HepG2 (cell line): ENCODE results near the gene CD274. TPM values are rescaled to one million over a fixed set of nuclear protein-coding genes. Genes with fewer than 3 reads are reported as not detected.

Experiments
- ATAC-seq: fragments of 200-7000 bp; cut with Tn5 transposase; 3 replicates; pipeline ENCODE4 v1.9.1; 2020; ENCODE audit warnings: mild to moderate bottlenecking, moderate library complexity
- BruUV-seq: library from RNA; stranded (reverse); fragments of 400-500 nt; replicated peaks from 2 replicates; lab custom pipeline; 2021; lab: Mats Ljungman, UMichigan
- CTCF ChIA-PET: fragments of 300-600 bp; formaldehyde crosslinking; extraction: SDS; loops from one replicate; lab custom pipeline; 2021; ENCODE audit warnings: low total read pairs, inconsistent platforms, low intra/inter-chr PET ratio; lab: Yijun Ruan, JAX
- POLR2A ChIA-PET: fragments of 350-600 bp; sonication (Branson Sonifier 250); formaldehyde crosslinking; loops from one replicate; lab custom pipeline; 2020; ENCODE audit warnings: antibody characterized with exemption, inconsistent platforms; lab: Yijun Ruan, JAX
- DNase-seq: peaks from one replicate; pipeline ENCODE4 v3.0.0-alpha.2; 2015; ENCODE audit warnings: low spot score
- FAIRE-seq: peaks from 3 replicates; lab custom pipeline; 2011; peaks lifted over from hg19 to GRCh38; lab: Jason Lieb, UNC
- H2AFZ ChIP-seq: one replicate; pipeline ENCODE4 v1.6.1; 2011; ENCODE audit warnings: low read length, inconsistent platforms
- H3K27ac ChIP-seq: fragments of 300-600 bp; 3 replicates; pipeline ENCODE4 v1.8.0; 2011; ENCODE audit warnings: mixed run types, mild to moderate bottlenecking, mixed read lengths, low read length, inconsistent platforms; ENCODE audit not compliant: insufficient read depth; ENCODE audit errors: extremely low read length
- H3K27me3 ChIP-seq, 2 experiments: fragments of 200-600 bp in 1 of 2; 2 replicates in 1 of 2; 3 replicates in 1 of 2; pipeline versions ENCODE4 v1.6.0 to v1.8.0; 2011; ENCODE audit warnings: low read length in 2 of 2, mild to moderate bottlenecking in 2 of 2, moderate library complexity in 2 of 2, inconsistent platforms in 1 of 2; ENCODE audit not compliant: insufficient read depth in 2 of 2, control insufficient read depth in 1 of 2
- H3K36me3 ChIP-seq, 2 experiments: fragments of 200-600 bp in 1 of 2; replicated peaks in 1 of 2; 2 replicates in 1 of 2; 3 replicates in 1 of 2; pipeline versions ENCODE4 v1.5.1 to v1.8.0; 2011; ENCODE audit warnings: low read length in 2 of 2, inconsistent platforms in 1 of 2; ENCODE audit not compliant: insufficient read depth in 2 of 2, control insufficient read depth in 1 of 2
- H3K4me1 ChIP-seq: 2 replicates; pipeline ENCODE4 v1.5.1; 2012; ENCODE audit warnings: low read length, inconsistent platforms; ENCODE audit not compliant: insufficient read depth
- H3K4me2 ChIP-seq: 2 replicates; pipeline ENCODE4 v1.6.0; 2011; ENCODE audit warnings: low read depth, low read length, inconsistent platforms
- H3K4me3 ChIP-seq, 3 experiments: fragments of 200-600 bp in 1 of 3; sonication (generic), shearing (Covaris generic) in 1 of 3; replicated peaks in 1 of 3; 2 replicates each; pipeline ENCODE4 v1.5.1; 2011 to 2016; ENCODE audit warnings: low read length in 3 of 3, inconsistent platforms in 2 of 3, low read depth in 2 of 3, mild to moderate bottlenecking in 2 of 3, control low read depth in 1 of 3, mixed read lengths in 1 of 3; ENCODE audit not compliant: insufficient read depth in 1 of 3
- H3K79me2 ChIP-seq: one replicate; pipeline ENCODE4 v1.6.1; 2011; ENCODE audit warnings: low read length, inconsistent platforms; ENCODE audit not compliant: insufficient read depth
- H3K9ac ChIP-seq: 2 replicates; pipeline ENCODE4 v1.6.0; 2011; ENCODE audit warnings: mild to moderate bottlenecking, low read depth, low read length, inconsistent platforms; ENCODE audit not compliant: insufficient read depth
- H3K9me3 ChIP-seq: 2 replicates; pipeline ENCODE4 v1.5.1; 2012; ENCODE audit warnings: mild to moderate bottlenecking, low read length
- H4K20me1 ChIP-seq: 2 replicates; pipeline ENCODE4 v1.6.0; 2011; ENCODE audit warnings: inconsistent platforms, mild to moderate bottlenecking, low read length, moderate library complexity; ENCODE audit not compliant: insufficient read depth
- CBFB ChIP-seq: sonication (generic); formaldehyde crosslinking; IDR thresholded peaks from 2 replicates; pipeline ENCODE4 v1.4.0; 2020; ENCODE audit warnings: missing genetic modification reagents
- CTCF ChIP-seq: sonication (generic); formaldehyde crosslinking; IDR thresholded peaks from 2 replicates; pipeline ENCODE4 v1.5.0; 2020; ENCODE audit warnings: mild to moderate bottlenecking, missing genetic modification reagents, moderate library complexity
- RCOR2 ChIP-seq: IDR thresholded peaks from 2 replicates; pipeline ENCODE4 v1.6.1; 2016; ENCODE audit warnings: missing biosample characterization, missing genetic modification reagents
- SMC3 ChIP-seq: IDR thresholded peaks from 2 replicates; pipeline ENCODE4 v1.6.1; 2011; ENCODE audit warnings: low read length, improper control_type of control experiment
- STAG1 ChIP-seq: sonication (generic); formaldehyde crosslinking; IDR thresholded peaks from 2 replicates; pipeline ENCODE4 v1.4.0; 2020; ENCODE audit warnings: missing genetic modification reagents
- ZBTB4 ChIP-seq: sonication (generic); formaldehyde crosslinking; IDR thresholded peaks from 2 replicates; pipeline ENCODE4 v1.4.0; 2020; ENCODE audit warnings: missing genetic modification reagents, mild to moderate bottlenecking, borderline replicate concordance
- ZFY ChIP-seq: sonication (generic); formaldehyde crosslinking; IDR thresholded peaks from 2 replicates; pipeline ENCODE4 v1.4.0; 2020; ENCODE audit warnings: missing genetic modification reagents
- ZMYM2 ChIP-seq: sonication (generic); formaldehyde crosslinking; IDR thresholded peaks from 2 replicates; pipeline ENCODE4 v1.8.0; 2022; ENCODE audit warnings: mild to moderate bottlenecking, missing genetic modification reagents
- ZMYM3 ChIP-seq: sonication (generic); formaldehyde crosslinking; IDR thresholded peaks from 2 replicates; pipeline ENCODE4 v1.5.1; 2020; ENCODE audit warnings: mild to moderate bottlenecking, missing genetic modification reagents
- ZMYM4 ChIP-seq: sonication (generic); formaldehyde crosslinking; IDR thresholded peaks from 2 replicates; pipeline ENCODE4 v1.8.1; 2023; ENCODE audit warnings: mild to moderate bottlenecking, missing genetic modification reagents
- ZNF224 ChIP-seq: sonication (generic); formaldehyde crosslinking; IDR thresholded peaks from 2 replicates; pipeline ENCODE4 v1.5.0; 2020; ENCODE audit warnings: mild to moderate bottlenecking, missing genetic modification reagents
- ZNF441 ChIP-seq: sonication (generic); formaldehyde crosslinking; IDR thresholded peaks from 2 replicates; pipeline ENCODE4 v1.7.0; 2021; ENCODE audit warnings: missing genetic modification reagents, borderline replicate concordance
- ZNF597 ChIP-seq: sonication (generic); formaldehyde crosslinking; IDR thresholded peaks from 2 replicates; pipeline ENCODE4 v1.5.0; 2020; ENCODE audit warnings: missing genetic modification reagents
- WGBS: methylation state at CpG from one replicate; pipeline ENCODE4 v1.1.6; 2017; ENCODE audit warnings: low lambda C conversion rate; 5-methylcytosine and 5-hydroxymethylcytosine counted together
- in situ Hi-C: cut with HindIII; loops from 2 replicates; pipeline ENCODE4 v1.10.0; 2017; ENCODE audit warnings: low pct_unique_long_range_greater_than_20kb; ENCODE audit not compliant: extremely low pct_ligation_motif_present
- intact Hi-C: fragments of 100-400 bp; cut with micrococcal nuclease; formaldehyde crosslinking; loops from one replicate; pipeline ENCODE4 v1.10.0; 2022; ENCODE audit not compliant: unreplicated experiment
- polyA plus RNA-seq, 8 experiments: library from polyadenylated mRNA; depleted of rRNA in 3 of 8; stranded (reverse) in 7 of 8; unstranded in 1 of 8; fragments of >200 nt; fragmentation: Illumina TruSeq in 4 of 8; extraction: Trizol in 4 of 8; gene quantifications; 2 replicates each; pipeline versions ENCODE4 v1.2.1 to v1.2.3, GENCODE V29; 2011 to 2016; ENCODE audit warnings: low read depth in 4 of 8, missing spikeins in 1 of 8, mixed read lengths in 1 of 8; ENCODE audit not compliant: insufficient read depth in 1 of 8
- total RNA-seq, 5 experiments: library from RNA; depleted of rRNA; stranded (reverse); fragments of >200 nt; fragmentation: Illumina TruSeq; extraction: Trizol; gene quantifications; 2 replicates each; pipeline ENCODE4 v1.2.3, GENCODE V29; 2016; ENCODE audit warnings: low read depth in 1 of 5

Gene CD274
- total and polyA plus RNA-seq, 2 of the 13 experiments (the other 11 are each of a cell fraction or from before 2014, with no cell fraction given), result 0.17 to 0.49 TPM

GRCh38 chr9:5425006-5425628 lies 25.2 kb upstream of the CD274 start:
- FAIRE-seq (peak; percentile 4), ATAC-seq (peak; percentile 67), DNase-seq (peak; percentile 20)
- no TSS peak for BruUV-seq
- H2AFZ ChIP-seq, result no peak overlapping the region
- in situ Hi-C loops, result loop anchor here (25.0 kb wide), 2 partner anchors 438 to 663 kb away; partner anchors contain the start of gene JAK2
- intact Hi-C loops, result loop anchor here (1.0 to 2.0 kb wide), 2 partner anchors 239 to 674 kb away; no protein-coding TSS in a partner anchor
- ChIA-PET CTCF (interaction anchor here (1.0 to 2.0 kb wide), 2 partner anchors 239 to 240 kb away, joined by 3 to 16 read pairs; no protein-coding TSS in a partner anchor), POLR2A (no interaction called here)
- no peaks in the 10 kb centered on the region for H3K27me3 ChIP-seq
- no peaks in the 10 kb centered on the region for H3K9me3 ChIP-seq
- peaks cover 8% of the 10 kb centered on the region; the same call in 1 of the 2 replicates for H3K4me1 ChIP-seq
- no peaks in the 10 kb centered on the region for H3K79me2 ChIP-seq
- 65% methylated on average over 2 of the region's 2 CpGs for WGBS
- H3K9ac ChIP-seq, result no peak overlapping the region
- no peak overlapping the region for H3K27ac ChIP-seq
- H3K36me3 ChIP-seq, result 0 out of 5 replicates have a peak, but pooled peaks cover 0 to 3% of the 10 kb centered on the region in 2 experiments
- H4K20me1 ChIP-seq, result no peaks in the 10 kb centered on the region
- H3K4me2 ChIP-seq, result no peak overlapping the region
- TF ChIP-seq SMC3 (peak; percentile 38; the same call in 1 of the 2 replicates), RCOR2 (0 out of 2 replicates have a peak, but pooled peaks have one; percentile 25), ZMYM2 (0 out of 2 replicates have a peak, but pooled peaks have one; percentile 26), ZNF224 (CRISPR knock-in tag) (no peak), ZBTB4 (no peak), CTCF (CRISPR knock-in tag) (peak; percentile 60), CBFB (no peak), ZMYM3 (0 out of 2 replicates have a peak, but pooled peaks have one; percentile 20), ZNF597 (no peak), STAG1 (CRISPR knock-in tag) (peak; percentile 74), ZFY (no peak), ZMYM4 (peak; percentile 40; the same call in 1 of the 2 replicates), ZNF441 (CRISPR knock-in tag) (no peak)
- H3K4me3 ChIP-seq, result no peak overlapping the region
